Prostate gland (tissue), 2 donors: ENCODE results near the gene ADPRH.

Source experiments
- CTCF ChIP-seq, 4 experiments: fragments of 200-600 bp in 2 of 4; fragments of 450-650 bp in 2 of 4; sonication (generic) in 2 of 4; IDR thresholded peaks; 1 replicate in 3 of 4; 2 replicates in 1 of 4; pipeline ENCODE4 v1.5.1; 2016 to 2019; ENCODE audit warnings: antibody characterized with exemption in 4 of 4, mild to moderate bottlenecking in 2 of 4, moderate library complexity in 2 of 4
- POLR2A ChIP-seq: fragments of 450-650 bp; IDR thresholded peaks from one replicate; pipeline ENCODE4 v1.6.1; 2016; ENCODE audit warnings: antibody characterized with exemption, mild to moderate bottlenecking
- POLR2AphosphoS5 ChIP-seq: sonication (generic); formaldehyde crosslinking; IDR thresholded peaks from one replicate; pipeline ENCODE4 v1.6.1; 2017; ENCODE audit warnings: antibody characterized with exemption

GRCh38 chr3:119628816-119629445, 49.6 kb downstream of the ADPRH start:
- TF ChIP-seq CTCF (IDR thresholded peaks at IDR 0.05) (no peak), POLR2AphosphoS5 (no peak), POLR2A (no peak)
